ENCODE measurements around the gene MOB3A.

MOB3A gene

DNA sequence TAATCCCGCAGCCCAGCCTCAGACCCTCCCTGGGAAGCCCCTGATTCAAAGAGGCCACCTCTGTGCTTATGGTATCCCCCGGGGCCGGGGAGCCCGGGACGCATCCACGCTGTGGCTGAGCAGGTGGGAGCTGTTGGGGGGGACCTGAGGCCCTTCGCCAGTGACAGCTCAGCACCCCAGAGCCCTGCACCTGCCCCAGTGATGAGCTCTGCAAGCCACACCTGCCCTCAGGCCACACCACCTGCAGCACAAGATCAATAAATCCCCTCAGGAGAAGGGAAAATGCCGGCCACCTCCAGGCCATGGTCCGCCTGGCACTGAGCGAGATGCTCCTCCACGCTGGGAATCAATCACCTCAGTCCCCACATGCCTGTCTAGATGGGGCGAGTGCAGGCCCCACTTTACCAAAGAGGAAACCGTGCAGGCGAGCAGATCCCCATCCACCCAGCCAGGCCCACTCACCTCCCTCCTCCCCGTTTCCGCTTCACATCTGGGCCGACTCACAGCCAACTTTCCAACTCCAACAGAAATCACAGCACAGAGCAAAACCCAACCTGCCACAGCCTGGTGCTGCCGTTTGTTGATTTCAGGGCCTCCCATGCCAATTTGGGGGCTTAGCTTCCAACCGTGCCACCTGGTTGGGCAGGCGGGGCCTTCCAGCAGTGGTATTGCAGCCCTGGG is 12.8 kb downstream of the MOB3A start:
- peak in 1 of 2 donors; percentile 52 for DNase-seq (ENCODE audit: extremely low read depth in 1 of 2, low read depth in 1 of 2)

DNA sequence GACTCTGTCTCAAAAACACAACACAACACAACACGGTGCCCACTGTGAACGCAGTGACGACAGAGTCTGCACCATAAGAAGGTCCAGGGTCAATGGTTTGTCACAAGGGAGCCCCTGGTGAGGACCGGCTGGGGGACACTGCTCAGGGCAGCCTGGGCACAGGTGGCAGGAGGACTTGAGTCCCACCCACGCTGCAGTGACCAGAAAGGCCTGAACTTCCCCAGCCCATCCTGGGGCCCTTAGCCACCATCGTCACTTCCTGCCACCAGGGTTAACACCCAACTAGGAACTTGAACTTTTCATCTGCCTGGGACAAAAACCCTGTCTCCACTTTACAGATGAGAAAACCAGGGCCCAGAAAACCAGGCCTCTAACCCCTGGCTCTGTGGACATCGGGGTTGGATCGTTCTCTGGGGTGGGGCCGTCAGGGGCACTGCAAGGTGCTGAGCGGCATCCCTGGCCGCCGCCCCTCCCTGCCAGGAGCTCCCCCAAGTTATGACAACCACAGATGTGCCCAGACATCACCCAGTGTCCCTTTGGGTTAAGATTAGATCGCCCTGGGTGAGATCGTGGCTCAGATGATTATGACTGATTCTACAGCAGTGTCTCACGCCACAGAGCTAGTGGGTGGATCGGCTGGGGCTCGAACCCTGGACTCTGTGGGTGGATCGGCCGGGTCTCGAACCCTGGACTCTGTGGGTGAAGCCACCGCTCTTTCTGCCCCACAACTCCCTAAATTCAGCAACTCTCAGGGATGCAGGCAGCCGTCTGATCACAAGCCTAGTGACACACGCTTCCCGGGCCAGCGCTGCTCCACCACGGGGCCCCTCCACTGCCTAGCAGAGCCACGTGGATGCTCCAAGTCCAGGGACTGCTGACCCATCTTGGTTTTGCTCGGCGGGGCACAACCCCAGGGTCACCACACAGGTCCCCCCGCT is 14.0 kb downstream of the MOB3A start:
- no peak for DNase-seq (ENCODE audit: extremely low read depth in 1 of 2, low read depth in 1 of 2)

DNA sequence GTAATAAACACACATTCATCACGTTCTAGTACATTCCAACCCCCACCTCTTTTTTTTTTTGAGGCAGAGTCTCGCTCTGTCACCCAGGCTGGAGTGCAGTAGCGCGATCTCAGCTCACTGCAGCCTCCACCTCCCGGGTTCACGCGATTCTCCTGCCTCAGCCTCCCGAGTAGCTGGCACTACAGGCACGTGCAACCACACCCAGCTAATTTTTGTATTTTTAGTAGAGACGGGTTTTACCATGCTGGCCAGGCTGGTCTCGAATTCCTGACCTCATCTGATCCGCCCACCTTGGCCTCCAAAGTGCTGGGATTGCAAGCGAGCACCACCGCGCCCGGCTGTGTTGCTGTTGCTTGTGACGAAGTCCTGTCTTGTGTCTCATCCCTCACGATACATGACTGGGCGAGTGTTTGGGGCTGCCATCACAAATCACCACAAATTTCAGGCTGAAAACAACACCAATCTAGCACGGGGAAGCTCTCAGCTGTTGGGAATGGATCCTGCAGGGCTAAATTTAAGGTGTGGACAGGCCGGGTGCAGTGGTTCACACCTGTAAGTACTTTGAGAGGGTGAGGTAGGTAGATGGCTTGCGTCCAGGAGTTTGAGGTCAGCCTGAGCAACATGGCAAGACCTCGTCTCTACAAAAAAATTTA is 15.7 kb downstream of the MOB3A start:
- DNase-seq (ENCODE audit: extremely low read depth in 1 of 2, low read depth in 1 of 2), result no peak

DNA sequence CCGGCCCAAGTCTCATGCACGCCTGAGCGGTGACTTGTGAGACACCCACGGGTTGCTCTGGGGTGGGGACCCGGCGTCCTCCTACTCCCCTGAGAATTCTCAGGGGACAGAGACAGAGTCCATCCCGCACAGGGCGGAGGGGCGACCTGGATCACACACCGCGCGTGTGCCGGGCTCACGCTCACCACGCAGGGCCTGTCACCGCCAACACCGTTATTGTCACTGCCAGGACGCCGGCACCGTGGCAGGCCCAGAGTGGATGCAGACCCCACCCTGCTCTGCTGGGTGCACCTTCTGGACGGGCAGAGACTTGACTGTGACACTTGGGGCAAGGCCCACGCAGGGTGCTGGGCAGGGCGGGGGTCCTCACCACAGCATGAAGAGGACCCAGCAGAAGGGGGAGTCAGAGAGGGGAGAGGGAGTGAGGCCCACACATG is 16.2 kb downstream of the MOB3A start:
- DNase-seq (ENCODE audit: extremely low read depth in 1 of 2, low read depth in 1 of 2), result no peak

DNA sequence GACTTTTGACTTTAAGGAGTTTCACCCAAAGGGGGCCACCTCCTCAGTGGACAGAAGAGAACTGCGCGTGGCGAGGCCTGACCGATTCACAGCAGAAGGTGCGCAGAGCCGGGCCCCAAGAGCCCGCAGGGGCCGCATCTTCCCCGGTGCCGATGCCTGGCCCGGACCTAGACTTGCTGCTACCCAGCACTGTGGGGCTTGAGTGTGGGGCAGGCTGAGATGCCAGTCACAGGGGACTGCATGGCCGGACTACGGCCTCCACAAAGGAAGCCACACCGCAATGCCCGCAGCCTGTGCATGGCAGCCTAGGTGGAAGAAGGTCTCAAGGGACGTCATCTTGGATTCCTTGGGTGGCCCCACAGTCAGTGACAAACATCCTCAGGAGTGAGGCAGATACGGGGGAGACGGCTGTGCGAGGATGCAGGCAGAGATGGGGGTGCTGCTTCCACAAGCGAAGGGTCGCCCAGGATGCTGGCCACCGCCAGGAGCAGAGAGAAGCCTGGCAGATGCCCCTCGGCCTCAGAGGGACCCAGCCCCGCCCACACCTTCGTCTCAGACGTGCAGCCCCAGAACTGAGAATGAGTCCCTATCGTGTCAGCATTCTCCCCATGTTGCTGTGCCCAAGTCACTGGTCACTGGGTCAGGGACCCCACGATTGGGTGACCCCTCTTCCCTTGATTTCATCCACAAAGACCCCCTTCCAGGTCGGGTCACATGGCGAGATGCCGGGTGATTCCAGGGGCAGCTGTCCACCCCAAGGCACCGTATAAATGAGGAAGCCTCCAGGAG is 16.9 kb downstream of the MOB3A start:
- DNase-seq (ENCODE audit: extremely low read depth in 1 of 2, low read depth in 1 of 2), result no peak

DNA sequence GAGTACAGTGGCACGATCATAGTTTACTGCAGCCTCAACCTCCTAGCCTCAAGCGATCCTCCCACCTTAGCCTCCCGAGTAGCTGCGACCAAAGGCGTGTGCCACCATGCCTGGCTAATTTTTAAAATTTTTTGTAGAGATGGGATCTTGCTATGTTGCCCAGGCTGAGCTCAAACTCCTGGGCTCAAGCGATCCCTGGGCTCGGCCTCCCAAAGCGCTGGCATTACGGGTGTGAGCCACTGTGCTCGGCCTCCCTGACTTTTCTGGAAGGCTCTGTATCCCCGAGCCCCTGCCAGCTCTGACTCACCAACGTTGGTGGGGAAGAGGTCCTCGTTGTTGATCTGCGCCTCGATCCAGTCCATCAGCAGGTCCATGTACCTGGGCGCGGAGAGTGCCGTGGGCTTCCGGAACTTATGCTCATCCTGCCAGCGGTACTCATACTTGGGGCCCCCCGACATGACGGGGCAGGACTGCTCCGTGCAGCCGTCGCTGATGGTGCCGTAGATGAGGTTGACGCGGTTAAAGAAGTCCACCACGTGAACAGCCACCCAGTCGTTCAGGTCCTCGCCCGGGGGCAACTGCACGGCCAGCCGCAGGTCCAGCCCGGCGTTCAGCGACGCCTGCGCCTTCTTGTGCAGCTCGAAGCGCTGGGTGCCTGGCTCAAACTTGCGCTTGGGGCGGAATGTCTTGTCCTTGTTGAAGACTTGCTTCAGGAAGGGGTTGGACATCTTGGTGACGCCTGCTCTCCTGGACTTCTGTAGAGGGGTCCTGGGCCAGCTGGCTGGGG is 18.1 kb downstream of the MOB3A start:
- no peak for DNase-seq (ENCODE audit: extremely low read depth in 1 of 2, low read depth in 1 of 2)

DNA sequence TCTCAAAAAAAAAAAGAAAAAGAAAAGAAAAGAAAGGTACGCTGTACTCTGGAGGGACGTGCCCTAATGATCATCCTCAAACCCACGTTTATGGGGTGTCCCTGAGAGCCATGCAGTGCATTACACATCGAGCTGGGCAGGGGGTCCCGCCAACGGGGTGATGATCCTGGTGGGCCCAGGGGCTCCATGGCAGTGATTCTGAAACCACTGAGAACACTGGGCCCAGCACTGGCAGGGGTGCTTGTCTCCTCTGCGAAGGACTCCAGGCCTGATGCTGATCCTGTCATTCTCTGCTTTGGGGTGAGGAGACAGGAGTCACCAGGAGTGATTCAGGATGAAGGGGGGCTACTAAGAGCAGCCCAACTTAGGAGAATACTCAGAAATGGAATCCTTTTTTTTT is 18.7 kb downstream of the MOB3A start:
- DNase-seq (ENCODE audit: extremely low read depth in 1 of 2, low read depth in 1 of 2), result no peak

DNA sequence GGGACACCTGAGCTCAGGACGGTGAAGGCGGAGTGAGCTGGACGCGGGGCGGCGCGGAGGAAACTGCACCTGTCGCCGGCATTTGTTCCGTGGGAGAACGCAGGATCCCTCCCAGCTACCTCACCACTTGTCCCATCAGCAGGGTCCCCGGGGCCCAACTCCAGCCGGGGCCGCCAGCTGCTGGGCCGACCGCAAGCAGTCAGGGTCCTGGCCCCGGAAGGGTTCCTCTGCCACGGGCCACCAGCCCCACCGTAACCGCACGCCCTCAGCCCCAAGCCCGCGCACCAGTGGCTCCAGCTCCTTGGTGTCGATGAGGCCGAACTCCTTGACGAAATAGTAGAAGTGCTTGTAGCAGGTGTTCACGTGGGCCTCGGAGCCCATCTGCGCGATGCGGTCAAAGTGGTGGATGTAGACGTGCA is 19.6 kb downstream of the MOB3A start:
- DNase-seq (ENCODE audit: extremely low read depth in 1 of 2, low read depth in 1 of 2), result no peak

DNA sequence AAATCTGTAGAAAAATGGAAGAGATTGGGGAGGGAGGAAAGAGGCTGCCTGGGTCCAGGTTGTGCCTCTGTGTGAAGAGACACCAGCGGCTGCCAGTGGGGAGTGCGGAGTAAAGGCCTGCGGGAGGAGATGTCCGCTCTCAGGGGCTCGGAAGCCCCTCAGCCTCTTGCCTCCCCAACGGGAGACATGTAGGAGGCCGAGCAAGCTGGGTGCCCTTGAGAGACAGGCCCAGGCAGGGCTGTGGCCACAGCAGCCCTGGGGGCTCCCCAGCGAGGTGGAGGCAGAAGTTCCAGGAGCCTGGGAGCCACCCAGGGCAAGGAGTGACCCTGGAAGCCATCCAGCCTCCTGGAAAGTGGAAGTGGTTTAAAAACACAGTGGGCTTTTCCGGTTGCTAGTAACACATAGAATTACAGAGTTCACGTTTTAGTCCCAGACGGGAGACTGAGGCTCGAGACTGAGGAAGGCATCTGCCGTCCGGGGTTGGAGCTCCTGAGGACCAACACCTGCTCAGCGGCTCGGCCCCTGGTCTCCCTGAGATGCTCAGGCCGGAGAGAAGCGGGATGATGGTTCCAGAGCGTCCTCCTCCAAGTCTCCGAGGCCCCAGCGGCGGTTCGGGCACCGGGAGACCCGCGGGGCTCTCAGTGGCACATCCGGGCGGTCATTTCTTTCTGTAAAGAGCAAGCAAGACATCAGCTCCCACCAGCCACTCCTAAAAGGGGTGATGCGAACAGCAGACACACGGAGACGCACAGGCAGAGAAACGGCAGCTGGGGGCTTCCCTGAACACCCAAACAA is 23.2 kb downstream of the MOB3A start:
- no peak for DNase-seq (ENCODE audit: extremely low read depth in 1 of 2, low read depth in 1 of 2)

DNA sequence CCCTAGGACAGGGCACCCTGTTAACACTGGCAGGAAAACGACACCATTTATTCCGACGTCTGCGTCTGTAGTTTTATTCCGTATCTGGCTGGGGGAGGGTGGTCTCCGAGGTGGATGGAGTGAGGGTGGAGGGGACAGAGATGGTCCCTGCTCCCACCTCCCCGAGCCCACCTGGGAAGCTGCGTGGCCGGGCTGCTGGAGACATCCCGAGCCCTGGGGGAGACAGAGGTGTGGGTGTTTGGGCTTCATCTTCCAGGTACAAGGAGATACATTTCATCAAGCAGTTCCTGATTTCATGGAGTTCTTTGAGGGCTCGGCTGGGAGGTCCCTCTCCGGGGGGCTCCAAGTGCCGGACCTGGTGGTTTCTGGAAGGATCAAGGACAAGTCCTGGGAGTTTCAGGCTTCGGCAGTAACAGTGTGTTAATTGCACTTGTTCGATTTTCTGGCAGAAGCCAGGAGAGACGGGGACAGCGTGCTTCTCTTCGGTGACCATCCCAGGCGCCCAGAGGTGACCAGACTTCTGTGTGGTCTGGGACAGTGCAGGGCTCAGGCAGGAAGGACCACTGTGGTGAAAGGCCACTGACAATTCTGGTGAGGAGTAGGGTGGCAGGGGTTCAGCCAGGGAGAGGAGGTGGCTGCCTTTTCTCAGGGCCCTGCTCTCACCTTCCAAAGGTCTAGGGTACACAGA is 25.0 kb downstream of the MOB3A start:
- DNase-seq (ENCODE audit: extremely low read depth in 1 of 2, low read depth in 1 of 2), result no peak

DNA sequence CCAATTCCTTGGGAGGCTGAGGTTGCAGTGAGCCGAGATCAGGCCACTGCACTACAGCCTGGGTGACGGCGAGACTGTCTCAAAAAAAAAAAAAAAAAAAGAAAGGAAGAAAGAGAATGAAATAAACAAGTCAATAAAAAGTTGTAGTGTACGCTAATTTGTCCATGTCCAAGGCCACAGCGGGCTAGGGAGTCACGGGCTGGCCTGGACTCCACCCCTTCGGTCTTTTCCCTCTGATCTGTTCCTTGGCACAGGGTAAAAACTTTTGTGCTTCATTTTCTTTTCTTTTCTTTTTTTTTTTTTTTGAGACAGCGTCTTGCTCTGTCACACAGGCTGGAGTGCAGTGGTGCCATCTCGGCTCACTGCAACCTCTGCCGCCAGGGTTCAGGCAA is 25.7 kb downstream of the MOB3A start:
- DNase-seq (ENCODE audit: extremely low read depth in 1 of 2, low read depth in 1 of 2), result no peak

DNA sequence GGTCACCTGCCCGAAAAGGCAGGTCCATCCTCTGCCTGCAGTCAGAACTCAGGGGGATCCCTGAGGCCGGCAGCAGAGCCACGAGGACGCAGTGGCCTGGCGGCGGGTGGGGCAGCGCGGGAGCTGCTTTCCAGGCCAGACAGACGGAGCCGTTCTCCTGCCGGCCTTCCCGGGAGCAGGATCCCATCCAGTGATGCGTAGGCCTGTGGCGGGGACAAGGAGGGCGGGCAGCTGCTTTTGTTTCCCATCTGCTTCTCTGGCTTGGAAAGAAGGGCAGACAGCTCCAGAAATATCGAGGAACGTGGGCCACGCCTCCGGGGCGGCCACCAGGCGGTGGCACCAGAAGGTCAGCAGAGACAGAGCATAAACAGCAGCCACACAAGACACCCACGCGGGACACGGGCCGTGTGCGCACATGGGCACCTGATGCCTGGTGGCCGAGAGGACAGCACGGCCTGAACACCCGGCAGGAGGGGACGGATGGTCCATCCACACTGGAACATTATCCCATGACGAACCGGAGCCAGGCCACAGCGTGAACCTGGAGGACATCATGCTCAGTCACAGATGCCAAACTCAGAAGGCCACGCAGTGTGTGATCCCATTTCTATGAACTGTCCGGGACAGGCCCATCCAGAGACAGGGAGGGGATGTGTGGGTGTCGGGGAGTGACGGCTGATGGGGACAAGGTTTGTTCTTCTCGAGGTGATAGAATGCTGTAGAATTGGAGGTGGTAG is 31.2 kb downstream of the MOB3A start:
- no peak for DNase-seq (ENCODE audit: extremely low read depth in 1 of 2, low read depth in 1 of 2)

DNA sequence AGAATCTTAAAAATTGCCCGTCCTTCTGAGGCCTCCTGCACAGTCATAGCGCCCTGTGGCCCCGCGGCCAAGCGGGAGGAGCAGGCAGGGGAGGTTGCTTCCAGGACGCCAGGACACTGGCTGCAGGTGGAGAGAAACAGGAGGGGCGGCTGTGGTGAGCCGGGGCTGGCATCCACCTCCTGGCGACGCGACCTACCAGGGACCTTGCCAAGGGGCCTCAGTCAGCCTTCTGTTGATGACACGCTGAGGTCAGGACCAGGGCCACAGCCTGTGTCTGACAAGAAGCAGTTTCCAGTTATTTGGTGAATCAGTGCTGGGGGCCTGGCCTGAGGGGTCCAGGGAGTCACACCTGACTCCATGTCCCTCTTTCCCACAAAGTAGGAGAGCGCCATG is 31.7 kb downstream of the MOB3A start:
- DNase-seq (ENCODE audit: extremely low read depth in 1 of 2, low read depth in 1 of 2), result no peak

DNA sequence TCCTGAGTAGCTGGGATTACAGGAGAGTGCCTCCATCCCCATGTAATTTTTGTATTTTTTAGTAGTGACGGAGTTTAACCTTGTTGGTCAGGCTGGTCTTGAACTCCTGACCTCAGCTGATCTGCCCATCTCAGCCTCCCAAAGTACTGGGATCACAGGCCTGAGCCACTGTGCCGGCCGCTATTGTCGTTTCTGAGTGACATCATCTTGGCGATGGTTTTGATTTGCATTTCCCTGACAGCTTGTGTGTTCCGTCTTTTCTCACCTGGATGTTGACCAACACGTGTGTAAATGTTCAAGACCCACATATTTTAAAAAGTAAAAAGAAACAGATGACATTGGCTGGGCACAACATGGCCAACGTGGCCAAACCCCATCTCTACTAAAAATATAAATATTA is 32.3 kb downstream of the MOB3A start:
- DNase-seq (ENCODE audit: extremely low read depth in 1 of 2, low read depth in 1 of 2), result no peak

DNA sequence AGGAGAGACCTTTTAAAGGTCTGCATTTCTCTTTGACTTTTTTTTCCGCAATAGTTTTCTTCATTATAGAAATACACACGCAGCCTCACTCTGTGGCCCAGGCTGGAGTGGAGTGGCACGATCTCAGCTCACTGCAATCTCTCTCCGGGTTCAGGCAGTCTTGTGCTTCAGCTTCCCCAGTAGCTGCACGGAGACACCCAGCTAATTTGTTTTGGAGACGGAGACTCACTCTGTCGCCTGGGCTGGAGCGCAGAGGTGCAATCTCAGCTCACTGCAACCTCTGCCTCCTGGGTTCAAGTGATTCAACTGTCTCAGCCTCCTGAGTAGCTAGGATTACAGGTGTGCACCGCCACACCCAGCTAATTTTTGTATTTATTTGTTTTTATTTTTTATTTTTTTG is 33.4 kb downstream of the MOB3A start:
- DNase-seq (ENCODE audit: extremely low read depth in 1 of 2, low read depth in 1 of 2), result no peak

DNA sequence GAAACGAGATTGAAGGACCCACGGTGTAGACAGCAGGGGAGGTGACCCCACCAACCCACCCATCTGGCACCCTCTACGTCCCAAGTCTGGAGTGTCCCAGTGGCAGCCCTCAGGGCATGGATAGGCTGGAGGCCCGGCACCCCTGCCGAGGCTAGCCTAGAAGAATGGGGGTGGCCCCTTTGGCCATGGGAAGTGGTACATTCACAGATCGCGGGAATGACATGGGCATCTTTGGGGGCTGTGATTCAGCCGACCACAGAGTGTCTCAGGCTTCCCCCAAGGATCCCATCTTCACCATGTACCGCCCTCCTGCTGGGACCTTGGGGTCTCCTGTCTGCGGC is 33.8 kb downstream of the MOB3A start:
- DNase-seq (ENCODE audit: extremely low read depth in 1 of 2, low read depth in 1 of 2), result no peak

DNA sequence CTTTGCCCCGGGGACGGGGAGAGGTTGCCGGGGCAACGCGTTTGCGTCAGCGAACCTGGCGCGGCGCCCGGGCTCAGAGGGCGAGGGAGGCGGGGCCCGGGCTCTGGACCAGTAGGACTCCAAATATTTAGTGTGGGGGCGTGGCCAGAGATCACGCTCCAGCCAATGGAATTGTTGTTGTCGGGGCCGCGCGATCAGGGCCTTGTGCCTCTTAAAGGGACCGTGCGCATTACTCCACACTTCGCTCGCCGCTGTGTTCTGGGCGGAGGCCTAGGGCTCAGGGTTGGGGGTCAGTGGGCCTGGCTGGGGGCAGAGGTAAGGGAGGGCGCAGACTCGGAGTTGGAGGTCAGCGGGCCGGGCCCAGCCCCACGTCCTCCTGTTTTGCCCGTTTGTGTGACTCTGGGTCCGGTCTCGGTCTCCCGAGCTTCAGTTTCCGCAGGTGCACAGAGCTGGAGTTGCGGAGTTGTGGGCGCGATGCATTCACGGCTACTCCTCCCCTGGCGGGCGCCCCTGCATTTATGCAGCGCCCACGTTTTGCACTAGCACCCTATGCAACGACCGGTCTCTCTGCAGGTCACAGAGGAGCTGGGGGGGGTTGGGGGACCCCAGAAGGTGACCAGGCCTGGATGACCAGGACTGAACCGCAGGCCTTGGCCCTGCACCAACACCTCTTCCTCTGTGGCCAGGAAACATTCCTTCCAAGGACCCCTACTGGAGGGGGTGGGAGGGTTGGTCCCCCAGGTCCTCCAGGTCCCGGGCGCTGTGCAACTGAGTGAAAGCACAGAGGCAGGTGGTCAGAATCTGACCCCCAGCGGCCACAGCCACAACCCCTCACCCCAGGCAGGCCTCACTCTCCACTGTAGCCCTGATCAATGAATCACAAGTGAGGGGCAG is 34.4 kb downstream of the MOB3A start:
- peak; percentile 98 to 100 for DNase-seq (ENCODE audit: extremely low read depth in 1 of 2, low read depth in 1 of 2)
